Activated CD4-positive, alpha-beta T cell treated with anti-CD3 and anti-CD28 coated beads, Interleukin-2, amount 50 U/mL, for 1 hour (primary cell): ENCODE data around the gene ADARB1.
"Not testable (repeated sequence)": the region's sequence is repeated elsewhere in the genome, so short reads cannot be mapped to it uniquely, and the experiment has no call there.

Experiments used
- DNase-seq: peaks from one replicate; pipeline ENCODE4 v3.0.0-alpha.2; 2020

ADARB1 gene

GRCh38 chr21:45074048-45074817, at the start of gene ADARB1:
Gene ADARB1, plus strand, starts transcription at chr21:45074580. Its CDS starts 97,077 bp downstream, at chr21:45171657.
- peak; percentile 55 for DNase-seq

GRCh38 chr21:45026066-45026745, 48.2 kb upstream of the ADARB1 start:
- no peak for DNase-seq

DNA sequence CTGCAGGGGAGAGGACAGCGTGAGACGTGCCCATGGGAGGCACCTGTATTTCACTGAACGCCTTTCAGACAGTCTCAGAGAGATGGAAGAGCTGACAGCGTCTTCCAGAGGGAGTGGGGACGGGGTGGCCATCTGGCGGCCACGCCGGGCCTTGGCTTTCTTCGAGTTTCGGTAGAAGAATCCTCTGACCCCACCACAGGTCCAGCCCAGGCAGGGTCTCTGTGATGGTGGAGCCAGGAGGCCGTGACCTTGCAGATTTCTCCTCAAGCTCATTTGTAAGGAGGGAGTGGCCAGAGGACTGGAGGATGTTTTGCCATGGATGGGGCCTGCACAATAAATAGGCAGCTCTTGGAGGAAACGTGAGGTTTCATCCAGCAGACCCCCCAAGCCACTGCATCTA, 47.6 kb upstream of the ADARB1 start:
- no peak for DNase-seq

DNA sequence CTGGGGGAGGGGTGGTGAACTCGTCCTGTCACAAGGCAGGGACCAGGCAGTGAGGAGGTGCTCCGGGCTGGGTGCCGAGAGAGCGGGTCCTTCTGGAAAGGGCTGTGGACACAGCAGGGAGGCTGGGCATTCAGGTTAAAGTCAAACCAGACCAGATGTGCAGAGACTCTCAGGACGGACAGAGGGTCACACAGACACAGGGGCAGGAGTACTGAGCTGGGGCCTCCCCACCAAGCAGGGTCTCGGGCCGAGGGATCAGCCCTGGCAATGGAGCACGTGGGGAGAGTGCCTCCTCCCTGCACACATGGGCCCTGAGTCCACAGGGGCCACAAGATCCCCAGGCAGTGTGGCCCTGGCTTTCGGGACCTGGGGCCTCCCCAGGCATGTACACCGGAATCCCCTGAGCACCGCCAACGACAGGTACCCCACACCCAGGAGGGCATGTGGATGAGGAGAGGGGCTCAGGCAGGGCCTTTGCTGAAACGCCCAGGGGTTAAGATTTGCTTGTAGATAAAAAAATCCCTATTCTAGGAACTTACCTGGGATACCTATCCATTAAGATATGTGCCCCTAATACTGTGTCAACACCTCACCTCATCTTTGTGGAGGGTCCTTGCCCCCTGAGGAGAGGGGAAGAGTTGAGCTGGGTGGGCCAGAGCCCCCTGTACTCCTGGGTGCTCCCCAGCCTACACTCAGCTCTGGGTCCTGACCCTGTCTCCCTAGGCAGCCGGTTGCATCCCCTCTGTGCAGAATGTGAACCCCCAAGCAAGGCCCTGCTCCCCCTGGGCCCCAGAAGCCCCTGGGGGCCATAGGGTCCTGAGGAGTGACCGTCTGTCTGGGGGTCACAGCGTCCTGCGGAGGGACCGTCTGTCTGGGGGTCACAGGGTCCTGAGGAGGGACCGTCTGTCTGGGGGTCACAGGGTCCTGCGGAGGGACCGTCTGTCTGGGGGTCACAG, 46.9 kb upstream of the ADARB1 start:
- DNase-seq: no peak

DNA sequence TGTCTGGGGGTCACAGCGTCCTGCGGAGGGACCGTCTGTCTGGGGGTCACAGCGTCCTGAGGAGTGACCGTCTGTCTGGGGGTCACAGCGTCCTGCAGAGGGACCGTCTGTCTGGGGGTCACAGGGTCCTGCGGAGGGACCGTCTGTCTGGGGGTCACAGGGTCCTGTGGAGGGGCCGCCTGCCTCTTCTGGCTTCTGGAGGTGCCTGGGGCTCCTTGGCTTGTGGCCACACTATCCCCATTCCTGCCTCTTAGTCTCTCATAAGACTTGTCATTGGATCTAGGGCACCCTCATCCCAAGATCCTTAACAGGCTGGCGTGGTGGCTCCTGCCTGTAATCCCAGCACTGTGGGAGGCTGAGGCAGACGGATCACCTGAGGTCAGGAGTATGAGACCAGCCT, 45.7 kb upstream of the ADARB1 start:
- not testable (repeated sequence) for DNase-seq

- no peak for DNase-seq
Measured at GRCh38 chr21:45029298-45029947, 45.0 kb upstream of the ADARB1 start.

- no peak for DNase-seq
Measured at GRCh38 chr21:45029948-45030681, 44.3 kb upstream of the ADARB1 start.

DNA sequence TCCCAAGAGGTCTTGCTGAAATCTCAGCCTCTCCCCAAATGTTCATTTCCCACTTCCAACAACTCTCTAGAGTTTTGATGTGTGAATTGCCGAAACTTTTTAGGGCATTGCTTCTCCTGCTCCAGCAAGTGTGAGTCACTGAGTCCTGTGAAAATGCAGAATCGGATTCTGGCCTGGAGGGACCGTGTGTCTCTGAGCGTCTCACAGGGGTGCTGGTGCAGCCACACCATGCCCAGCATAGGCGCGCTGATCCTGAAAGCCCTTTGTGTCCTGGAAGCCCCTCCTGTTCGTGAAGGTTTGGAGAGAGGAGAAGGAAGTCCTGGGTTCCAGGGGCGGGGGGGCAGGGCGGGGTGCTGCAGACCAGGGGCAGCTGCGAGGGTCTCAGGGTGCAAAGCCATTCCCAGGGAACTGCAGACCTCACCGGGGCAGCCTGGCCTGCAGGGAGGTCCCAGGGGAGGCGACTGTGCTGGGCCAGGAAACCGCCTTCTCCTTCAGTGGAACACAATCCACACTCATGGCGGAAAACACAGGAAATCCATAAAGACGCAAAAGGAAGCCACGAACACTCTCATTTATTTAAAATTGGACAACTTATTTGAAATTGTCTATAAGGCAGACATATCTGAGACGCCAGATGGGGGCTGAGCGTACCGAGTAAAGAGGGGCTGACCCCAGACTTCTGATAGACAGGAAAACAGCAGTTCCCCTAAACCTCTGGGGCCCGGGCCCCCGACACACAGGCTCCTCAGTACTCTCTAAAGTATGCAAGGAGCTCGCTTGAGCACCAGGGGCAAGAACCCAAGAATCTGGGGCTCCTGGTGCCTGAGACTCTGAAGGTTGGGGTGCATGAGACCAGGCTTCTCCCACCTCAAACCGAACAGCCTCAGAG, 43.5 kb upstream of the ADARB1 start:
- DNase-seq: no peak

DNA sequence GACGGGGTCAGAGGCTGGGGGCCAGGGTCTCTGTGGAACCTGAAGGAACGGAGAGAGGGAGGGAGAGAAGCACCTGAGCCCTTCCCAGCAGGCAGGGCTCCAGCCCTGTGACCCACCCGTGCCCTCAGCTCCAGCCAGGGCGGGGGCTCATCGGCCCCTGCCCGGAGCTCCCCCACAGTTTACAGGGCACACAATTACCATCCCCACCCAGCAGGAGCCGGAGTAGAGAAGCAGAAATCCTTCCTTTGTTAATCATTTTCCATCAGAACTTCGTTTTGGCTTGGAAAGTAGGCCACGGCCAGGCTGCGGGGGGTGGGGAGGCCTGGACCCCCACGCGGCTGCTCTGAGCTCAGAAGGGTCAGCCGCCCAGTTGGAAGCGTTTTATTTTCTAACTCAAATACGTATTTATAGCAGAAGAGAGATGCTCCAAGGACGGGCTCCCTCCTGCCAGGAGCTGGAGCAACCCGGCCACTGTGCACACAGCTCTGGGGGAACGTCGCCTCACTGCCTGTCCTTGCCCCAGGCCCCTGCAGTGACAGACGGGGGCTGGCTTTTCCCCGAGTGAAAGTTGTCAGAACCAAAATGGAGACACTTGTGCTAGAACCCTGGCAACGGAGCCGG, 42.7 kb upstream of the ADARB1 start:
- DNase-seq: no peak

DNA sequence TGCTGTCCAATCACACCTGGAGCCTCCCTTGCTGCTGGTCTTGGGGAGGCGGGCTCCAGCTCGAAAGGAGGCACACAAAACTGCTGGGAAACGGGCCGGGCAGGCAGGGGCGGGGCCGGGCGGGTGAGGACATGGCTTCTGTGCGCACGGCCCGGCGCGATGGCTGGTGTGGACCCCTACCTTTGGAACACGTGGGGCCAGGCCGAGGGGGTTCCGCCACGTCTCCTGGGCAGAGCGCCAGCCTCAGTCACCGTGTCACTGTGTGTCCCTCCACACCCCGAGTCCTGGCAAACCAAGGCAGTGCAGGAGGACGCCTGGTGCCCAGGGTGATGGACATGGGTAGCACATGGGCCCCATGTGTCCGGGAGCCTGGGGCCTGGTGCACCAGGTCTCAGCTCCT, 42.0 kb upstream of the ADARB1 start:
- DNase-seq: no peak

DNA sequence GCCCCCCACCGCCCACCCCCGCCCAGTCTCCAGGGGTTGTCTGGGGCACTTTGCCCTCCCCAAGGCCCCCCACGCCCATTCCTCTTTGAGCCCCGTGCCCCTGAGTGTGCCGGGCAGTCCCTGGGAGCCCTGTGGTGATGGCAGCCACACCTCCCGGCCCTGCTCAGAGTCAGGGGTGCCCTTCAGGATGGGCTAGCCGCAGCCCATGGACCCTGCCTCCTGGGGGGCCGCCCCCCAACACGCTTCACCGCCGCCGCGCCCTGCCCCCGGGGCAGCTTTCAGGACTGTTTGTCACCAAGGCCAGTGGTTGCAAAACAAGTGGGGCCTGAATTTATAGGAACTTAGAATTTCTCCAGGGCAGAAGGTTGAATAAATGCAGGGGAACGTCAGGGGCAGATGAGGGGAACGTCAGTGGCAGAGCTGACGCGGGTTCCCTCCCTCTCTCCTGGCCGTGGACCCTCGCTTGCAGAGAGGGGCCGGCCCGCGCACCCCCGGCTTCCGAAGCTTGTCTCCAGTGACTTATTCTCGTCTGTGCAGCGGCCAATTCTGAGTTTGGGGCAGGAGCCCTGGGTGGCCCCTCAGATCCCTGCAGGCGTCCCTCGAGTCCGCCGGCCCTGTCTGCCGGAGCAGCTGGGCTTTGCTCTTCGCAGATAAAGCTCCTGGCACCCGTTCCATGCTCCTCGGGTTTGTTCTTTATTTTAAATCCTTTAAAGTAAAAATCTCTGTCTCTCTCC, 41.2 kb upstream of the ADARB1 start:
- DNase-seq: no peak

DNA sequence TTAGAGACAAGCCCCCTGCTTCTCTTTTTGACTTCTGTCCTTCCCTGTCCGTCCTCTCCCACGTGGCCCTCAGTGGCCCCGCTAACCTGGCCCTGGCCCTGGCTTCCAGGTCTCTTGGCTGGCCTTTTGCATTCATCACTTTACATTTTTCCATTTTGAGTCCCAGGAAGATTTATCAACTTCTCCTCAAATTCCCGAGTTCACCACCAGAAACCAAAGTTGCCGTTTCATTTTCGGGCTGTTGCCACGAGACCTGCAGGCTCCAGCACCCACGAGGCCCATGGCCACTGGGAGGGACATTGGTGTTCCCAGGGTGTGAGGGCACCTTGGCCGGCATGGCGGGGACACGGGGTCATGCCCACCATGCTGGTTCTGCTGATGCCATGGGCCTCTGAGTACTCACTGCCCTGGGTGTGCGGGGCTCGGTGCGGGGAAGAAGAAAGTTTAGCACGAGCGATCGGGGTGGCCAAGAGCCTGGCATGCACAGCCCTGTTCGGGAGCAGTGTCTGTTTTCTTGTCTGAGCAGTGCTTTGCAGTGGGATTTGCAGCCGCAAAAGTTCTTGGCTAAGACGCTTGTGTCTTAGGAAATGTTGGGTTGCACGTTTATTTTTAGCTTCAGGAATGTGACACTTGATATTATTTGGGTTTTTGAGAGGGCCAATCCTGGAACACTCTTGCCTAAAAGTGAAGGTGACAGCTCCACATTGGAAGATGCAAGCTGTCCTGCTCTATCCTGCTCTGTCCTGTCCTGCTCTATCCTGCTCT, 40.4 kb upstream of the ADARB1 start:
- no peak for DNase-seq

GRCh38 chr21:45034556-45035476, 39.6 kb upstream of the ADARB1 start:
- no peak for DNase-seq

GRCh38 chr21:45035477-45035848, 38.9 kb upstream of the ADARB1 start:
- DNase-seq: no peak

DNA sequence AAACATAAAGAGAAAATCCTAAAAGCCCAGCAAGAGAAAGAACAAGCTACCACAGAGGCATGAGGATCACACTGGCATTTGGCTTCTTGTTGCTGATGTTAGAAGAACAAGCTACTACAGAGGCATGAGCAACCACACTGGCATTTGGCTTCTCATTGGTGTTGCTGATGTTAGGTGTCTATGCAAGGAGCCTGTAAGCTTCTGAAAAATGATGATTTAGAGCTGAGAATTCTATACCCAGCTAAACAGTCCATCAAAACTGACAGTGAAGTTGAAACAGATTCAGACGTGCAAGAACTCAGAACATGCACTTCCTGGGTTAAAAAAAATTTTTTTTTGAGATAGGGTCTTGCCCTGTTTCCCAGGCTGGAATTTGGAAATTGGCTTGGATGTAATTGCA, 37.8 kb upstream of the ADARB1 start:
- DNase-seq: no peak

DNA sequence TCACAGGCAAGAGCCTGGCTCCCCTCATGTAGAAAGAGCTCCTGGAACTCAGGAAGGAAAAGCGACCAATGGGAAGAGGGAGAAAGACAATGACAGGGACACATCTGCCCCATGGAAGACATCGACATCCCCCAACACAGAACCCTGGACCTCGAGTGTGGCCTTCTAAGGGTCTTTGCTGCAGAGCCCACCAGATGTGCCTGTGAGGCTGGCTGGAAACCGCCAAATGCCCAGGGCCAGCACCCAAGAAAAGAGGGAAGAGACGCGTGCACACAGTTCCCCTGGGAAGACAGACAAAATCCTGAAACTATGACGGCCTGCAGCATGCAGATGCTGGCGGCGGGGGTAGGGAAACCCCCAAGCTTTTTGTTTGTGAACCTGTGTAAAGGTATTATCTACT, 36.4 kb upstream of the ADARB1 start:
- DNase-seq: no peak

DNA sequence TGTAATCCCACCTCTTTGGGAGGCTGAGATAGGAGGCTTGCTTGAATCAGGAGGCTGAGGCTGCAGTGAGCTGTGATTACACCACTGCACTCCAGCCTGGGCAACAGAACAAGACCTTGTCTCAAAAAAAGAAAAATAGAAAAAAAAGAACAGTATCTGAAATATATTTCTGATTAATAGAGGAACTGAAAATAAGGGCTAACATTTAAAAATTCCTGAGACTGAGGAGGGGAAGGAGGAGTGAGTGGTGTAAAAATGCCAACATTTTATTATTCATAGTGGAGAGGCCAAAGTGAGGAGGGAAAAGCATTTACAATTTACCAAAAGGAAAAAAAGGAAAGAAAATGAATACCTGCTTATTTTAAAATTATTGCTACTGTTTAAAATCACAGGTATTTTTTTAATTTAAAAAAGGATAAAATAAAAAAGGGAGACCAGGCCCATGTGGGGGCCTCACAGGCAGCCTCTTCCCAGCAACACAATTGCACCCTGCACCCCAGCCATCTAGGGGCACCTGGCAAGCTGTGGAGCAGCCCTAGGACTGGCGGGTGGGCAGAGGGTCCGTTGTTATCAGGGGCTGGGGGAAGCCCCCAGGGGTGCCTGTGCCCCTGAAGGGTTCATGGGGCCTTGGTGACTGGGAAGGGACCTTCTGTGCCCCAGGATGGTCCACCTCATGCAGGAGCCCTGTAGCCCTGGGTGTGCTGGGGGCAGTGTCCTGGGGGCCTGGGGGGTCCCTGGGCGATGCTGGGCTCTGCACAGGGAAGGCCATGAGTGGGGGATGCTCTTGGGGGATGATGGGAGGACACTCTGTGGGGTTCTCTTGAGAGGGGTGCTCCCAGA, 34.8 kb upstream of the ADARB1 start:
- DNase-seq: no peak
